Measurements from ENCODE around the gene GRK4. TPM values are rescaled to one million over a fixed set of nuclear protein-coding genes. Genes with fewer than 3 reads are reported as not detected.
A peak's percentile ranks its signal among the peaks of the same experiment; 100 is the strongest.

Gene GRK4
- total and polyA plus RNA-seq, 2 of the 8 experiments (the other 6 are each of a cell fraction or from before 2014, with no cell fraction given): 0.77 to 1.8 TPM

DNA sequence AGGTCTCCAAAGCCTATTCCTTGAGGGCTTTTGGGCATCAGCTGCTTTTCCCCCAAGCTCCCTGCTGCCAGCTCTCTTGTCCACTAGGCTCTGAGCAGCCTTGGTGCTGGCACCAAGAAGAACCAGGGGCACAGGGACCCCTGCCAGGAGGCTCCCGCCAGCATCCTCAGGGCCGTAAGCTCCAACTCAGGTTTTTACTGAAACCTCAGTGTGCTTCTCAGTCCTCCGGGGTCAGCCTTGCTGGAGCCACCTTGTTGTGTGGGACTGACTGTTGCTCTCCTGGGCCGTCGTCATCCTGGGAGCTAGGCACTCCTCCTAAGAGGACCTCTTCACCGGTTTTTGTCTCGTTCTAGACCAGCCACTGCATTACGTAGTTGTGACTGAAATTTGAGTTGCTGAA is 39.1 kb upstream of the GRK4 start:
- peaks cover 0 to 2% of the 10 kb centered on the region in 2 experiments for H4K20me1 ChIP-seq (replicated peaks in 1 of 2; ENCODE audit: control insufficient read depth in 1 of 2, insufficient read depth in 2 of 2, low read length in 2 of 2)
- H3K9ac ChIP-seq (replicated peaks in 1 of 4; ENCODE audit: extremely low read depth in 1 of 4, low read depth in 3 of 4, low read length in 3 of 4): no peak overlapping the region
- no peak overlapping the region for H2AFZ ChIP-seq (ENCODE audit: low read length)
- H3K4me3 ChIP-seq (ENCODE audit: extremely low read depth in 1 of 4, insufficient read depth in 2 of 4, low read depth in 3 of 4, low read length in 4 of 4): no peak overlapping the region
- FAIRE-seq (no peak), DNase-seq (ENCODE audit: low read depth in 1 of 2, low spot score in 2 of 2) (no peak)
- peaks cover 3 to 14% (median 8%) of the 10 kb centered on the region in 4 experiments; a peak in 6 of 7 replicates for H3K4me1 ChIP-seq (replicated peaks in 1 of 4; ENCODE audit: control insufficient read depth in 3 of 4, insufficient read depth in 4 of 4, low read length in 3 of 4)
- ChIA-PET POLR2A (ENCODE audit: partially characterized antibody) (interaction anchor here (1.2 to 5.7 kb wide), 6 partner anchors 9 to 106 kb away, joined by 3 to 45 read pairs (median 4); no protein-coding TSS in a partner anchor), CTCF (ENCODE audit: partially characterized antibody) (interaction anchor here (1.1 to 3.7 kb wide), 3 partner anchors 8 to 31 kb away, joined by 3 to 13 read pairs (median 4); no protein-coding TSS in a partner anchor)
- H3K18ac ChIP-seq (ENCODE audit: extremely low read depth, low read length): no peak overlapping the region
- H4K5ac ChIP-seq (ENCODE audit: insufficient read length, low read depth, low read length): no peak overlapping the region
- H4K91ac ChIP-seq (replicated peaks; ENCODE audit: insufficient read length, low read length): peak overlapping the region; percentile 41
- H3K79me2 ChIP-seq (ENCODE audit: control insufficient read depth in 1 of 2, insufficient read depth in 2 of 2, low read length in 2 of 2): no peaks in the 10 kb centered on the region; a peak in 2 of 4 replicates
- H2AK5ac ChIP-seq (ENCODE audit: low read depth, low read length): 0 out of 2 replicates have a peak overlapping the region, but pooled peaks have one; percentile 92
- H2BK5ac ChIP-seq (ENCODE audit: low read depth, low read length): peak overlapping the region; percentile 84
- no peak overlapping the region for H3K56ac ChIP-seq (replicated peaks; ENCODE audit: insufficient read length, low read depth, low read length)
- no peak overlapping the region for H4K8ac ChIP-seq (ENCODE audit: extremely low read depth, insufficient read depth, low read length)
- H3K36me3 ChIP-seq (ENCODE audit: control insufficient read depth in 2 of 4, insufficient read depth in 4 of 4, low read length in 3 of 4): peaks cover 4 to 28% (median 13%) of the 10 kb centered on the region in 4 experiments
- H2BK20ac ChIP-seq (ENCODE audit: low read length): no peak overlapping the region
- no peaks in the 10 kb centered on the region; the same call in none of the 2 replicates for H3K79me1 ChIP-seq (ENCODE audit: low read depth, low read length)
- H2BK12ac ChIP-seq (ENCODE audit: low read depth, low read length): peak overlapping the region; percentile 97; the same call in 1 of the 2 replicates
- no peak overlapping the region for H3K14ac ChIP-seq (ENCODE audit: insufficient read length)
- H3K9me3 ChIP-seq (ENCODE audit: insufficient read depth in 2 of 2, low read depth in 1 of 2, low read length in 1 of 2): peaks cover 0 to 8% of the 10 kb centered on the region in 2 experiments; a peak in 1 of 4 replicates
- H3K23ac ChIP-seq (ENCODE audit: insufficient read length): no peak overlapping the region
- H2BK15ac ChIP-seq (ENCODE audit: low read length): 0 out of 2 replicates have a peak overlapping the region, but pooled peaks have one; percentile 61
- no peak overlapping the region for H3K4ac ChIP-seq (replicated peaks; ENCODE audit: insufficient read length, low read depth, low read length)
- H3K27me3 ChIP-seq (replicated peaks in 1 of 4; ENCODE audit: control insufficient read depth in 3 of 4, extremely low read depth in 1 of 4, insufficient read depth in 3 of 4, low read length in 3 of 4): no peaks in the 10 kb centered on the region
- 93% methylated on average over 8 of the region's 8 CpGs; no CpG with 5 or more reads in 1 of the 2 experiments for WGBS, 2 experiments (ENCODE audit: extremely low coverage in 1 of 2, insufficient coverage in 1 of 2, insufficient read length in 1 of 2, insufficient replicate concordance in 2 of 2, low coverage in 1 of 2, low lambda C conversion rate in 2 of 2, missing lambda C conversion rate in 1 of 2)
- H2BK120ac ChIP-seq (replicated peaks; ENCODE audit: low read depth, low read length): no peak overlapping the region
- H3K23me2 ChIP-seq (ENCODE audit: low read depth, low read length): no peaks in the 10 kb centered on the region
- no peak overlapping the region for H3K4me2 ChIP-seq (ENCODE audit: insufficient read depth in 1 of 2, low read depth in 2 of 2, low read length in 2 of 2)
- H3K27ac ChIP-seq (ENCODE audit: low read depth, low read length): no peak overlapping the region
- TF ChIP-seq RFX5 (IDR thresholded peaks at IDR 0.05; ENCODE audit: borderline replicate concordance, low read depth, low read length) (no peak), TBP (IDR thresholded peaks at IDR 0.05; ENCODE audit: low read depth, low read length) (no peak), EGR1 (IDR thresholded peaks at IDR 0.05; ENCODE audit: borderline replicate concordance, low read depth, low read length) (no peak), CHD2 (IDR thresholded peaks at IDR 0.05; ENCODE audit: low read length) (no peak), RNF2 (IDR thresholded peaks at IDR 0.05; ENCODE audit: borderline replicate concordance, low read depth, low read length, missing control alignments, poor library complexity, severe bottlenecking) (no peak), CHD1 (IDR thresholded peaks at IDR 0.05; ENCODE audit: low read depth, low read length) (no peak), EZH2 (IDR thresholded peaks at IDR 0.05; ENCODE audit: low read depth, low read length, severe bottlenecking) (no peak), MAFK (IDR thresholded peaks at IDR 0.05; ENCODE audit: low read depth, low read length) (no peak), SUZ12 (IDR thresholded peaks at IDR 0.05; ENCODE audit: low read length) (no peak), CBX8 (IDR thresholded peaks at IDR 0.05; ENCODE audit: borderline replicate concordance, low read depth, low read length) (no peak), RAD21 (IDR thresholded peaks at IDR 0.05 in 1 of 2, conservative IDR thresholded peaks at IDR 0.05 in 1 of 2; ENCODE audit: low read depth in 2 of 2, low read length in 2 of 2) (no peak), SIN3A (conservative IDR thresholded peaks at IDR 0.05 in 1 of 2, IDR thresholded peaks at IDR 0.05 in 1 of 2; ENCODE audit: low read depth in 1 of 2, low read length in 2 of 2) (no peak)
